A549 (cell line): ENCODE data around the gene TNF. TPM values are rescaled to one million over a fixed set of nuclear protein-coding genes. Genes with fewer than 3 reads are reported as not detected.

Source experiments
- ATAC-seq, 2 experiments: fragments of 200-7000 bp in 1 of 2; fragments of >200 bp in 1 of 2; cut with Nextera tagmentation in 1 of 2; cut with Tn5 transposase in 1 of 2; 3 replicates each; pipeline versions ENCODE4 v1.8.0 to v1.9.1; 2018 to 2020; ENCODE audit warnings: mild to moderate bottlenecking in 1 of 2, moderate library complexity in 1 of 2
- CTCF ChIA-PET: fragments of 300-600 bp; sonication (Branson Sonifier 250); formaldehyde crosslinking; extraction: SDS; loops from one replicate; lab custom pipeline; 2021; ENCODE audit warnings: antibody characterized with exemption, inconsistent platforms; lab: Yijun Ruan, JAX
- POLR2A ChIA-PET: fragments of 350-600 bp; formaldehyde crosslinking; extraction: SDS; loops from one replicate; lab custom pipeline; 2021; ENCODE audit warnings: antibody characterized with exemption, inconsistent platforms; lab: Yijun Ruan, JAX
- DNase-seq, 2 experiments: peaks; one replicate each; pipeline versions ENCODE4 v3.0.0 to v3.0.0-alpha.2; 2011 to 2016; ENCODE audit warnings: low read depth in 1 of 2, low spot score in 1 of 2
- FAIRE-seq: peaks from 2 replicates; lab custom pipeline; 2011; peaks lifted over from hg19 to GRCh38; lab: Jason Lieb, UNC
- H3K27ac ChIP-seq, 2 experiments: fragments of >200 bp; sonication (Bioruptor Twin); formaldehyde crosslinking; 3 replicates each; pipeline ENCODE4 v1.5.1; 2016 to 2017
- H3K4me1 ChIP-seq: fragments of >200 bp; sonication (Bioruptor Twin); formaldehyde crosslinking; 3 replicates; pipeline ENCODE4 v1.6.1; 2016
- H3K4me2 ChIP-seq: fragments of >200 bp; sonication (Bioruptor Twin); formaldehyde crosslinking; 3 replicates; pipeline ENCODE4 v1.6.1; 2016
- H3K4me3 ChIP-seq: fragments of >200 bp; sonication (Bioruptor Twin); formaldehyde crosslinking; 3 replicates; pipeline ENCODE4 v1.5.1; 2016
- H3K9me3 ChIP-seq: fragments of >200 bp; sonication (Bioruptor Twin); formaldehyde crosslinking; 3 replicates; pipeline ENCODE4 v1.6.1; 2016
- BCL3 ChIP-seq: fragments of >200 bp; sonication (Bioruptor Twin); formaldehyde crosslinking; IDR thresholded peaks from 3 replicates; pipeline ENCODE4 v1.6.1; 2016
- CBX2 ChIP-seq: fragments of 200-600 bp; sonication (generic); IDR thresholded peaks from 2 replicates; pipeline ENCODE4 v1.6.1; 2016; ENCODE audit warnings: low read depth, mild to moderate bottlenecking, borderline replicate concordance
- CBX8 ChIP-seq: fragments of 200-600 bp; sonication (generic); IDR thresholded peaks from 2 replicates; pipeline ENCODE4 v1.6.1; 2016
- CHD2 ChIP-seq: fragments of 150-350 bp; IDR thresholded peaks from 2 replicates; pipeline ENCODE4 v1.6.1; 2014; ENCODE audit warnings: low read length; ENCODE audit not compliant: partially characterized antibody
- EHF ChIP-seq: fragments of 250-450 bp; sonication (Bioruptor Pico); IDR thresholded peaks from 2 replicates; pipeline ENCODE4 v1.5.0; 2020; ENCODE audit warnings: mild to moderate bottlenecking
- ESRRA ChIP-seq: fragments of 150-350 bp; IDR thresholded peaks from 2 replicates; pipeline ENCODE4 v1.6.1; 2014; ENCODE audit warnings: mild to moderate bottlenecking, low read length, borderline replicate concordance
- FOXS1 ChIP-seq: fragments of 250-450 bp; sonication (Bioruptor Pico); IDR thresholded peaks from 2 replicates; pipeline ENCODE4 v1.5.0; 2020; ENCODE audit warnings: mild to moderate bottlenecking, moderate library complexity
- HOXB13 ChIP-seq: fragments of 250-450 bp; sonication (Bioruptor Pico); IDR thresholded peaks from 2 replicates; pipeline ENCODE4 v1.5.0; 2020; ENCODE audit warnings: low read depth, mild to moderate bottlenecking, moderate library complexity
- KDM5A ChIP-seq: fragments of 200-600 bp; sonication (generic); IDR thresholded peaks from 2 replicates; pipeline ENCODE4 v1.6.1; 2016; ENCODE audit warnings: antibody characterized with exemption, mild to moderate bottlenecking
- MAFK ChIP-seq: fragments of 450-650 bp; IDR thresholded peaks from 2 replicates; pipeline ENCODE4 v1.6.1; 2014; ENCODE audit not compliant: partially characterized antibody
- PBX3 ChIP-seq: IDR thresholded peaks from 2 replicates; pipeline ENCODE4 v1.6.1; 2012
- PHF8 ChIP-seq: fragments of 200-600 bp; sonication (generic); IDR thresholded peaks from 2 replicates; pipeline ENCODE4 v1.6.1; 2016; ENCODE audit warnings: low read depth, mild to moderate bottlenecking, antibody characterized with exemption, moderate library complexity, borderline replicate concordance
- RARB ChIP-seq: fragments of 250-450 bp; sonication (Bioruptor Pico); IDR thresholded peaks from 2 replicates; pipeline ENCODE4 v1.8.0; 2021; ENCODE audit warnings: mild to moderate bottlenecking, moderate library complexity
- RFX5 ChIP-seq: fragments of 450-650 bp; IDR thresholded peaks from 2 replicates; pipeline ENCODE4 v1.7.1; 2014; ENCODE audit warnings: antibody characterized with exemption, mild to moderate bottlenecking, moderate library complexity
- RNF2 ChIP-seq: fragments of 200-600 bp; sonication (generic); IDR thresholded peaks from 2 replicates; pipeline ENCODE4 v1.6.1; 2016; ENCODE audit warnings: low read depth, mild to moderate bottlenecking, antibody characterized with exemption, moderate library complexity, borderline replicate concordance
- SMC3 ChIP-seq: fragments of >200 bp; sonication (Bioruptor Twin); formaldehyde crosslinking; IDR thresholded peaks from 3 replicates; pipeline ENCODE4 v1.6.1; 2018; ENCODE audit warnings: inconsistent platforms
- SREBF2 ChIP-seq: fragments of 450-650 bp; IDR thresholded peaks from 2 replicates; pipeline ENCODE4 v1.6.1; 2014; ENCODE audit warnings: mild to moderate bottlenecking, moderate library complexity
- TFCP2L1 ChIP-seq: fragments of 250-450 bp; sonication (Bioruptor Pico); IDR thresholded peaks from 2 replicates; pipeline ENCODE4 v1.5.0; 2021; ENCODE audit warnings: mild to moderate bottlenecking
- TP53 ChIP-seq: fragments of 250-450 bp; sonication (Bioruptor Pico); IDR thresholded peaks from 2 replicates; pipeline ENCODE4 v1.5.0; 2021; ENCODE audit warnings: mild to moderate bottlenecking, moderate library complexity
- ZC3H11A ChIP-seq: fragments of 450-650 bp; IDR thresholded peaks from 2 replicates; pipeline ENCODE4 v1.6.1; 2014; ENCODE audit warnings: antibody characterized with exemption, mild to moderate bottlenecking
- ZSCAN20 ChIP-seq: fragments of 250-450 bp; sonication (Bioruptor Pico); IDR thresholded peaks from 2 replicates; pipeline ENCODE4 v1.8.0; 2022; ENCODE audit warnings: mild to moderate bottlenecking, moderate library complexity
- WGBS: methylation state at CpG from one replicate; pipeline ENCODE4 v1.1.6; 2017; ENCODE audit errors: missing lambda C conversion rate; 5-methylcytosine and 5-hydroxymethylcytosine counted together
- polyA plus RNA-seq, 4 experiments: library from polyadenylated mRNA; depleted of rRNA in 3 of 4; stranded (reverse); fragments of >200 nt; fragmentation: RNase III in 1 of 4; extraction: RNeasy Plus Mini Kit Qiagen cat#74134 plus additional on column Dnase treatment in 1 of 4; gene quantifications; 2 replicates in 3 of 4; 3 replicates in 1 of 4; pipeline ENCODE4 v1.2.3, GENCODE V29; 2011 to 2017
- TF ChIP-seq, protein P1 (sequence below): IDR thresholded peaks from 2 replicates; pipeline ENCODE4 v1.6.1; 2012; ENCODE audit warnings: low read depth, borderline replicate concordance
- TF ChIP-seq, protein P2 (sequence below): fragments of >200 bp; sonication (Bioruptor Twin); formaldehyde crosslinking; IDR thresholded peaks from 3 replicates; pipeline ENCODE4 v1.5.1; 2016

TNF gene
- polyA plus RNA-seq, 2 of the 4 experiments (the other 2 are of a cell fraction): not detected

DNA sequence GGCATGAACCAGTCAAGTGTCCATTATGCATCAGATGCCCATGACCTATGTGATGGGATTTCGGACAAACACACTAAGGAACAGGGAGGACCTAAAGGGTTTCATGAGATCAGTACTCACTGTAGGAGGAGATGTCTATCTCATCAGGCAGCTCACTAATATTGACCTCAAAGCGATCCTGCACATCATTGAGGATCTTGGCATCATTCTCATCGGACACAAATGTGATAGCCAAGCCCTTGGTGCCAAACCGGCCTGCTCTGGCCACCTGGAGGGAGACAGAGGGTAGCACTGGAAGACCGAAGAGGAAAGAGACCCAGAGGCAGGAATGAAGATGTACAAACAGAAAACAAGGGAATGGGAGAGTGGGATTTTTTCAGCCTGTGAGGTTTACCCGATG, 44.7 kb upstream of the TNF start:
- no peak for DNase-seq
- no peak for FAIRE-seq
- ATAC-seq: 0 out of 6 replicates have a peak, but pooled peaks of 1 of the 2 experiments have one; percentile 4
- TF ChIP-seq ESRRA: no peak
- TF ChIP-seq CBX8: no peak
- TF ChIP-seq TFCP2L1: no peak
- no peak for TF ChIP-seq BCL3
- no peak for TF ChIP-seq RNF2
- no peak for TF ChIP-seq FOXS1 (CRISPR knock-in tag)
- TF ChIP-seq RFX5: no peak
- TF ChIP-seq KDM5A: no peak
- TF ChIP-seq PBX3: no peak
- Histone ChIP-seq H3K4me2 (no peak overlapping the region), H3K4me3 (no peak overlapping the region), H3K4me1 (no peaks in the 10 kb centered on the region), H3K9me3 (no peaks in the 10 kb centered on the region), H3K27ac (no peak overlapping the region)
- CTCF ChIA-PET: interaction anchor here (1.2 kb wide), 1 partner anchor 36 kb away, joined by 3 read pairs; no protein-coding TSS in a partner anchor
- 74% methylated on average over 5 of the region's 6 CpGs for WGBS
- POLR2A ChIA-PET: no interaction called here

GRCh38 chr6:31531162-31531561, 44.2 kb upstream of the TNF start:
- no peak for TF ChIP-seq TP53
- no peak for TF ChIP-seq EHF
- TF ChIP-seq PBX3: no peak
- TF ChIP-seq, protein P1, sequence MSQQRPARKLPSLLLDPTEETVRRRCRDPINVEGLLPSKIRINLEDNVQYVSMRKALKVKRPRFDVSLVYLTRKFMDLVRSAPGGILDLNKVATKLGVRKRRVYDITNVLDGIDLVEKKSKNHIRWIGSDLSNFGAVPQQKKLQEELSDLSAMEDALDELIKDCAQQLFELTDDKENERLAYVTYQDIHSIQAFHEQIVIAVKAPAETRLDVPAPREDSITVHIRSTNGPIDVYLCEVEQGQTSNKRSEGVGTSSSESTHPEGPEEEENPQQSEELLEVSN: no peak
- no peak for TF ChIP-seq SMC3
- no peak for TF ChIP-seq SREBF2
- TF ChIP-seq HOXB13 (CRISPR knock-in tag): no peak
- TF ChIP-seq PHF8: no peak
- TF ChIP-seq FOXS1 (CRISPR knock-in tag): no peak
- TF ChIP-seq, protein P2, sequence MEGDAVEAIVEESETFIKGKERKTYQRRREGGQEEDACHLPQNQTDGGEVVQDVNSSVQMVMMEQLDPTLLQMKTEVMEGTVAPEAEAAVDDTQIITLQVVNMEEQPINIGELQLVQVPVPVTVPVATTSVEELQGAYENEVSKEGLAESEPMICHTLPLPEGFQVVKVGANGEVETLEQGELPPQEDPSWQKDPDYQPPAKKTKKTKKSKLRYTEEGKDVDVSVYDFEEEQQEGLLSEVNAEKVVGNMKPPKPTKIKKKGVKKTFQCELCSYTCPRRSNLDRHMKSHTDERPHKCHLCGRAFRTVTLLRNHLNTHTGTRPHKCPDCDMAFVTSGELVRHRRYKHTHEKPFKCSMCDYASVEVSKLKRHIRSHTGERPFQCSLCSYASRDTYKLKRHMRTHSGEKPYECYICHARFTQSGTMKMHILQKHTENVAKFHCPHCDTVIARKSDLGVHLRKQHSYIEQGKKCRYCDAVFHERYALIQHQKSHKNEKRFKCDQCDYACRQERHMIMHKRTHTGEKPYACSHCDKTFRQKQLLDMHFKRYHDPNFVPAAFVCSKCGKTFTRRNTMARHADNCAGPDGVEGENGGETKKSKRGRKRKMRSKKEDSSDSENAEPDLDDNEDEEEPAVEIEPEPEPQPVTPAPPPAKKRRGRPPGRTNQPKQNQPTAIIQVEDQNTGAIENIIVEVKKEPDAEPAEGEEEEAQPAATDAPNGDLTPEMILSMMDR: no peak
- TF ChIP-seq CHD2: no peak
- no peak for TF ChIP-seq ESRRA
- TF ChIP-seq CBX2: no peak
- TF ChIP-seq RNF2: no peak
- no peak for TF ChIP-seq RARB (CRISPR knock-in tag)
- no peak for TF ChIP-seq ZSCAN20 (CRISPR knock-in tag)
- no peak for TF ChIP-seq ZC3H11A
- no peak for TF ChIP-seq MAFK
- 85% methylated on average over 7 of the region's 7 CpGs for WGBS

More at GRCh38 chr6:31531162-31531561, 44.2 kb upstream of the TNF start:
- Histone ChIP-seq H3K4me1 (no peaks in the 10 kb centered on the region), H3K9me3 (no peaks in the 10 kb centered on the region), H3K27ac (no peak overlapping the region), H3K4me2 (no peak overlapping the region), H3K4me3 (no peak overlapping the region)
- FAIRE-seq (no peak), DNase-seq (no peak), ATAC-seq (no peak)
- POLR2A ChIA-PET: interaction anchor here (1.4 kb wide), 1 partner anchor 10 kb away, joined by 6 read pairs; the partner anchor contains the start of gene DDX39B
- CTCF ChIA-PET: interaction anchor here (0.8 to 1.6 kb wide), 6 partner anchors 10 to 134 kb away, joined by 3 to 6 read pairs (median 4); partner anchors contain the start of genes ATP6V1G2 and DDX39B
